Body of pancreas (tissue), 4 donors: ENCODE results near the gene SLC25A1.

ENCODE experiments used
- CTCF ChIP-seq, 7 experiments: fragments of 450-650 bp in 4 of 7; fragments of 200-600 bp in 3 of 7; sonication (generic) in 3 of 7; IDR thresholded peaks; one replicate each; pipeline ENCODE4 v1.5.1; 2016 to 2019; ENCODE audit warnings: antibody characterized with exemption in 7 of 7
- POLR2A ChIP-seq, 3 donors: fragments of 450-650 bp; IDR thresholded peaks; one replicate each; pipeline ENCODE4 v1.6.1; 2016; ENCODE audit warnings: antibody characterized with exemption in 3 of 3, mild to moderate bottlenecking in 2 of 3

GRCh38 chr22:19207884-19208283 lies 29.3 kb upstream of the SLC25A1 start:
- TF ChIP-seq CTCF (IDR thresholded peaks at IDR 0.05) (no peak), POLR2A (IDR thresholded peaks at IDR 0.05) (no peak)
